GM21515 (cell line): ENCODE measurements around the gene RUNX1.
"Not testable (repeated sequence)": the region's sequence is repeated elsewhere in the genome, so short reads cannot be mapped to it uniquely, and the experiment has no call there.

Source experiments
- ATAC-seq: cut with Tn5 transposase; IDR thresholded peaks from one replicate; pipeline ENCODE4 v1.9.1; 2021; ENCODE audit not compliant: unreplicated experiment

Gene RUNX1

DNA sequence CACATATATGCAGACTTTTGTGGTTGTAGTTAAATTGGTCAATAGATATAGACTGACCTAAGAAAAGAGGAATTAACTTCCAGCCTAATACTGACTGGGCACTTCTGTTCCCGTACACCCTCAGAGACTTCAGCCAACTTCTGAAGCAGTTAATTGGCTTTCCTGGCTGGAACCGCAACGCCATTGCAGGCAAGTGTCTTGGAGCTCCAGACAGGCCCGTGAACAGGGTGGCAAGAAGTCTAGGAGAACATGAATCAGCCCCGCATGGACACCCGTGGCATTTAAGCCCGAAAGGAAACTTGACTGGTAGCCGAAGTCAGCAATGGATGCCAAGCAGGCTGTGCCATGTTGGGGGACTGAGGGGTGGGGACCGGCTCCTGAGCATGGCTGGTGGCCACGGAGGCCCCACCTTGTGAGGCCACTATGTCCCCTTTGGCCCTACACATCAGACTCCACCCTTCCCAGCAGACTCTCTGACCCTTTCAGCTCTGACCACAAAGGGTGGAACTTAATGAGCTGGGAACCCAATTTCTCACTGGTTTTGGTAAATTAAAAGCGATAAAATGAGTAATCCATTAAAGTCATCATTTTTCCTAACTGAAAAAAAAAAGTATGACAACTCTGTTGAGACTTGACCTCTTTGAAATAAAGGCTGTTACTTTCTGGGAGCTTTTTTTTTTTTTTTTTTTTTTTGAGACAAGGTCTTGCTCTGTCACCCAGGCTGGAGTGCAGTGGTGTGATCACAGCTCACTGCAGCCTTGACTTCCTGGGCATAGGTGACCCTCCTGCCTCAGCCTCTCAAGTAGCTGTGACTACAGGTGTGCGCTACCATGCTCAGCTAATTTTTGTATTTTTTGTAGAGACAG lies 54.1 kb downstream of the RUNX1 start:
- no peak for ATAC-seq

GRCh38 chr21:34993521-34993921 lies 55.6 kb downstream of the RUNX1 start:
- ATAC-seq, result not testable (repeated sequence)

DNA sequence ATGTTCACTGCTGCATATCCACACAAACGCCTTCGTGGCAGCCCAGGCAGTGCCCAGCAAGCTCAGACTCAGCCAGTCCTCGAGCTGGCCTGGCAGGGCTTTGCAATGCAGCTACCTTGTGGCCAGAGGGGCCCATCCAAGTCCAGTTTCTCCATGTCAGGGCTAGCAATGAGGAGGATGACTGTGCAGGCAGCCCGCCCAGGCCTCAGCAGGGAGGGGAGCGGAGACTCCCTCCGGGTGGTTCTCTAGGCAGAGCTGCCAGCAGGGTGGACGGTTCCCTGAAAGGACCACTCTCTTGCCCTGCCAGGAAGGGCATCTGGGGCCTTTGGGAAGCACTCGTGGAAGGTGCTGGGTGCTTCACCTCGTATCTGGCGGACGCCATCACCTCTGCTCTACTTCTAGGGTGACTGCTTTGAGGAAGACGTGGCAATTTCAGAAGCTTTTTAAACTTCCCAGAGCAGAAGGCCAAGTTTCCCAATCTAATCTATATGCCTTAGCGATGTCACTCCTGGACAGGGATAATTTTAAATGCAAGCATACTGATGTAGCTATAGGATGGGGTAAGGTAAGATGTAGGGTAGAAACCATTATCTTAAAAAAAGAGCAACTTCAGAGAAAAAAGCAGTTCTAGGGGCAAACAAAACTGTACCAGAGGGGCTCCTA lies 56.2 kb downstream of the RUNX1 start:
- ATAC-seq, result no peak

GRCh38 chr21:34992180-34992579 lies 56.9 kb downstream of the RUNX1 start:
- ATAC-seq, result no peak

GRCh38 chr21:34991366-34991957 lies 57.6 kb downstream of the RUNX1 start:
- no peak for ATAC-seq

DNA sequence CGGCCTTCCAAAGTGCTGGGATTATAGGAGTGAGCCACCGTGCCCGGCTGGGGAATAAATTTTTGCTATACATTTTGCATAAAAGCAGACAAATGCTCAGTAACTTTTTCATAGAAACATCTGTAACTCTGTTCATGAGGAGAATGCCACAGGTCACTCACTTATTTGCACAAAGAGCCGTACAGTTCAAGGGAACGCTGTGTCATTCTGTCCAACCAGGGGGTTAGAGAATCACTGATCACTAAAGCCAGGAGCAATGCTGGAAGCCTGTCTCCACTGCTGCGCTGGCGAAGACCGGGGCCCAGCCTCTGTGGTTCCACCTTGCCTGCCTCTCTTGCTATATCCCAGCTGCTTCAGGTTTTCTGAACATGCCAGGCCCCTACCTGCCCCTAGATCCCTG lies 58.3 kb downstream of the RUNX1 start:
- ATAC-seq, result no peak

- no peak for ATAC-seq
Observed at GRCh38 chr21:34989337-34990151, 59.6 kb downstream of the RUNX1 start.

DNA sequence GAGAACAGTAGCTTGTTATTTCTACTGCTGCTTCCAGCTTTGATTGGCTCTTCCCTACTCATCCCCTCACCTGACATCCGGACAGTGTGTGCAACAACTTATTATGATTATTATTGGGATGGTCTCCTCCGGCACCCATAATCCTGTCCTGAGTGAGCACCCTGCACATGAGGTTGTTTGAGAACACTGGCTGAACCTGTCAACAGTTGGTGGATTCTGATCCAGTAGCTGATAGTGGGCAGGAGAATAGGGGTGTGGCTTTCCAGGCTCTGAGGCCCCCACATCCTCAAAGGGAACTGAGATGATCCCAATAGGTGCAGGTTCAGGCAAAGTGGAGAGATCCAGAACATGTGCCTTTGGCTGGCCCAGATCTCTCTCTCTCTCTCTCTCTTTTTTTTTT lies 60.5 kb downstream of the RUNX1 start:
- no peak for ATAC-seq

- no peak for ATAC-seq
Observed at GRCh38 chr21:34988139-34988538, 61.0 kb downstream of the RUNX1 start.

GRCh38 chr21:34987501-34988072 lies 61.5 kb downstream of the RUNX1 start:
- no peak for ATAC-seq

GRCh38 chr21:34986561-34987500 lies 62.3 kb downstream of the RUNX1 start:
- peak; percentile 57 for ATAC-seq

DNA sequence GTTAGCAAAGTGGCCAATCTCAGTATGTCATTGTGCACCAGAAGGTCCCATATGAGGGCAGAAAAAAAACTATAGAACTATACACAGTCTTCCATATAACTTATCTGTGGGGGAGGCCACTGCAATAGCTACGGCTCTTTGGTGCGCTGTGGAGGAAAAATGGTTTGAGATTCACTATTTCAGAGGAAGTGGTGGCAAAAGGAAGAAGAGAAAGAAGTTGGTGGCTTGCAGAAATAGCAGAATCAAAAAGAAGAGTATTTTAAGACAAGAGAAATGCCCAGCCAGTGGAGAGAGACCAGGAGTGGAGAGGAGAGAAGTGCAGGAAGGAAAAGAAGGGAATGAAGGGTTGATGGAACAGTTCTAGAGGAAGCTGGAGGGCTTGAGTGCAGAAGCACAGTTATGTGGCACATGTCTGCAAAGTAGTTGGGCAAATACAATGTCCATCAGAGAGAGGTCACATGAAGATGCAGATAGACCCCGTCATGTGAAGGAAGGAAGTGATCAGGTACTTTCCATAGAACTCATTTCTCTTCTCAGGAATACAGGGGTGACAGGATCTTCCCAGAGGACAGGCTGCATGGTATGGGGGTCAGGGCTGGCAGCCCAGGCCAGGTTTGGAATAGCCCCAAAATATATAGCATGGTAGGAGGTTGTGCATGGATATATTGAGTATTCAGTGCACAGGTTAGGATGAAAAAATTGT lies 64.6 kb downstream of the RUNX1 start:
- ATAC-seq, result no peak

- no peak for ATAC-seq
Observed at GRCh38 chr21:34983680-34984086, 65.4 kb downstream of the RUNX1 start.

DNA sequence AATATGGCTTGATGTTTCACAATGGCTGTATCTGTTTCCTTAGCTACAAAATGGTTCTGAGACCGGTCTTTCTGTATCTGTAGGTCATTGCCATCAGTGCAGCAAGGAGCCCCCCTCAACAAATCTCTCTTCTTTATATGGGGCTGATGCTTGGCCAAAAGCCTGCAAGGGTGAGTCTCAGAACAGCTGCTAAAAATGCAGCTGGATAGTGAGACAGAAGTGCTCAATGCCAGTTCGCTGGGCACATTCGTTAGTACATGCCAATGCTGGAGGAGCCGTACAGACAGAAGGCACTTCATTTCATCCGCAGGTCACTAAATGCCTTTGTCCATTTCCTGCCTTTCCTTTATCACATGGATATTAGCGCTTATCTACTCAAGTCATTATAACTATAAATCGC lies 67.3 kb downstream of the RUNX1 start:
- ATAC-seq, result no peak

DNA sequence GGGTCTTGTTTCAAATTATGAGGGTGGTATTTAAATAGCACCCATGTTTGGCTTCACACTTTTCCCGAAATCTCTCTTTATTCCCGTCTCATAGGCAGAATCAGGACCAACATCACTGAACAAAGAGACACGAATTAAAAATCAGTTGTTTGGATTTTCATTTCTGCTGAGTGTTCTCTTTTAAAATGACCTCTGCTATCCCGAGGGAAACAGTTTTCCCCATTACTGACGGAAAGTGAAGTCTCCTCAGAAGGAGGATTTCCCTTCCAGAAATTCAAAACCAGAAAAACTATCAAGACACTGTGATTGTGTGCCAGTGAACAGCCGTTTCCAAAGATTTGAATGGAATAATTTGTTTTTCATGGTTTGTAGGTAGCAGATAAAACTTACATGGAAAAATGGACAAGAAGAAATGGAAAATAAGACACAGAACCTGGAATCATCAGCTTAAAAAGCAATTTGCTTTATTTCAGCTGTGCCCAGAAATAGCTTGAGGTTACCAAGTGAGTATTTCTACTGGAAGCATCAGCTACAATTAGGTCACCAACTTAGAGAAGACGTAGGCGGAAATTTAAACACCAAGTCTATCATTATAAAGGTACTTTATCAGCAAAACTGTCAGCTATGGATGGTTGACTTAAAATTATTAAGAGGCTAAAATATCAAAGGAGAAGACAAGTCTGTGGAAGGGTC lies 68.5 kb downstream of the RUNX1 start:
- no peak for ATAC-seq

- ATAC-seq, result no peak
Observed at GRCh38 chr21:34979383-34979782, 69.7 kb downstream of the RUNX1 start.

GRCh38 chr21:34977333-34977732 lies 71.8 kb downstream of the RUNX1 start:
- no peak for ATAC-seq

DNA sequence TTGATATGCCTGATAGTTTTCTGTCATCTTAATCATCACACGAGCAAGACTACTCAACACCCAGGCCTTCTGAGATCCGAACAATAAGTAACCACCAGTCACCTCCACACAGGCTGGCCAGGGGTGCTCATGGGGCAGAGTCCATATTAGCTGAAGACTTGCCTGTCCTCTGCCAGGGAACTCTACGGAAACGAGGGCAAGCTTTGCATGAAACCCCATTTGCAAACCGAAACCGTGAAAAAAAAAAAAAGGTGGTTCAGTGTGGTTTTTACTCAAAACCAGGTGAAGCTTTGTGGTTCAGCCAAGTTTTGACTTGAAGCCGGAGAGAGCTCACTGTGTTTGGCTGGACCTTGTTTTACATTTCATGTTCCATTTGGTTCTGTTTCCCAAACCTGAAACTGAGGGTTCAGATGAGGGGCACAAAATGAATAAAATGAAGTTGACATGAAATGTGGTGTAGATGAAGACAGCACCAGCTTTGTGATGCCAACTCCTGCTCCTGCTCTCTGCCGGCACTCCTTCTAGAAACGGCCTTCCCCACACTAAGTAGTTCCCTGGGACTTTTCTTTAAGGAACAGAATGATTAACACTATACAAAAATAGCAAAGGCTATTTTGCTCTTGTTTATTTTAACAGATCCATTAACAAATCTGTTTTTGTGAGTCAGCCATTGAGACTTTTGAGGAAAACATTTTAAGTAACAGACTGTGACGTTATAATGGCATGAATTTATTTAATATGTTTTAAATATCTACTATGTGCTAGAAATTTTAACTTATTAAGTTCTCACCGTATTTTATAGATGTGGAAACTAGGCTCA lies 74.7 kb downstream of the RUNX1 start:
- peak; percentile 71 for ATAC-seq
